BLaER1 treated with 17β-estradiol and CSF1 and Interleukin-3, amounts not matched to agents 10 nM and 100 nM (cell line): ENCODE measurements around the gene NUBP1.

Experiments used
- H3K27ac ChIP-seq, 11 experiments: shearing (Covaris generic); formaldehyde crosslinking; 2 replicates each; pipeline ENCODE4 v1.8.1; 2022
- H3K27me3 ChIP-seq, 11 experiments: shearing (Covaris generic); formaldehyde crosslinking; 2 replicates each; pipeline ENCODE4 v1.8.1; 2022
- H3K36me3 ChIP-seq, 11 experiments: shearing (Covaris generic); formaldehyde crosslinking; 2 replicates each; pipeline ENCODE4 v1.8.1; 2022
- H3K4me1 ChIP-seq, 10 experiments: shearing (Covaris generic); formaldehyde crosslinking; 2 replicates each; pipeline ENCODE4 v1.8.1; 2022
- H3K4me2 ChIP-seq, 11 experiments: shearing (Covaris generic); formaldehyde crosslinking; 2 replicates each; pipeline ENCODE4 v1.8.1; 2022
- H3K4me3 ChIP-seq, 10 experiments: shearing (Covaris generic); formaldehyde crosslinking; 2 replicates each; pipeline ENCODE4 v1.8.1; 2022
- H3K9ac ChIP-seq, 11 experiments: shearing (Covaris generic); formaldehyde crosslinking; 2 replicates each; pipeline ENCODE4 v1.8.1; 2022
- H3K9me3 ChIP-seq, 11 experiments: shearing (Covaris generic); formaldehyde crosslinking; replicated peaks in 1 of 11; 2 replicates each; pipeline ENCODE4 v1.8.1; 2022
- H4K20me1 ChIP-seq, 11 experiments: shearing (Covaris generic); formaldehyde crosslinking; 2 replicates each; pipeline ENCODE4 v1.8.1; 2022
- Cebpa-rat ChIP-seq, 11 experiments: shearing (Covaris generic); IDR thresholded peaks; 2 replicates each; pipeline ENCODE4 v1.8.1; 2022

Gene NUBP1

GRCh38 chr16:10805334-10805733 lies 61.7 kb downstream of the NUBP1 start:
- Histone ChIP-seq H3K9ac (0 out of 22 replicates have a peak overlapping the region, but pooled peaks of 1 of the 11 experiments have one; percentile 7), H3K9me3 (peaks cover 0 to 12% (median 0%) of the 10 kb centered on the region in 11 experiments; a peak in 8 of 22 replicates), H4K20me1 (no peaks in the 10 kb centered on the region), H3K4me1 (peaks cover 13 to 61% (median 30%) of the 10 kb centered on the region in 10 experiments; a peak in 19 of 20 replicates), H3K36me3 (no peaks in the 10 kb centered on the region), H3K4me3 (no peak overlapping the region), H3K4me2 (peak overlapping the region in 3 of 11 experiments; percentile 41 to 83 (median 72); a peak in 5 of 22 replicates), H3K27me3 (no peaks in the 10 kb centered on the region), H3K27ac (peak overlapping the region in 2 of 11 experiments; percentile 6 to 66; a peak in 3 of 22 replicates)
- no peak for TF ChIP-seq Cebpa-rat (IDR thresholded peaks at IDR 0.05)

DNA sequence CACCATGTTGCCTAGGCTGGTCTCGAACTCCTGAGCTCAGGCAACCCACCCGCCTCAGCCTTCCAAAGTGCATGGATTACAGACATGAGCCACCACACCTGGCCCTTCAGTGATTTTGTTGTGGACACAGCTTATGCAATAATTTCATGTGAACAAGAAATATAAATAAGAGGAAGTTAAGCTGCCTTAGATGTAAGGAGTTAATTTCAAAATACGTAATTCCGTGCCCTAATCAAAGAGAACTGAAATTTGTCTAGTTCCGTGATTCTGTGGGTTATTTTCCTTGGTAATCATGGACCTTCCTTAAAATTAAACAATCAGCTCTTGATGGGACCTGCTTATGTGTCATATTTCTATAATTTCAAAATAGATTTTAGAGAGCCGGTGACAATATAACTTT lies 63.1 kb downstream of the NUBP1 start:
- TF ChIP-seq Cebpa-rat (IDR thresholded peaks at IDR 0.05) = peak in 1 of 11 experiments; percentile 42; a peak in 1 of 22 replicates
- peaks cover 0 to 20% (median 3%) of the 10 kb centered on the region in 11 experiments; a peak in 8 of 22 replicates for H3K9me3 ChIP-seq
- H3K9ac ChIP-seq = peak overlapping the region in 4 of 11 experiments; percentile 3 to 33 (median 22); a peak in 2 of 22 replicates
- H3K36me3 ChIP-seq = no peaks in the 10 kb centered on the region
- H3K4me3 ChIP-seq = no peak overlapping the region
- H3K4me2 ChIP-seq = peak overlapping the region in 6 of 11 experiments; percentile 6 to 83 (median 64); a peak in 11 of 22 replicates
- peak overlapping the region in 6 of 11 experiments; percentile 24 to 67 (median 64); a peak in 9 of 22 replicates for H3K27ac ChIP-seq
- H3K27me3 ChIP-seq = no peaks in the 10 kb centered on the region
- H3K4me1 ChIP-seq = peaks cover 13 to 56% (median 30%) of the 10 kb centered on the region in 10 experiments; a peak in 19 of 20 replicates
- no peaks in the 10 kb centered on the region for H4K20me1 ChIP-seq

GRCh38 chr16:10808218-10808617 lies 64.6 kb downstream of the NUBP1 start:
- H3K4me1 ChIP-seq = peaks cover 26 to 70% (median 44%) of the 10 kb centered on the region in 10 experiments
- H3K27me3 ChIP-seq = no peaks in the 10 kb centered on the region
- H3K9me3 ChIP-seq = peaks cover 0 to 20% (median 3%) of the 10 kb centered on the region in 11 experiments; a peak in 8 of 22 replicates
- TF ChIP-seq Cebpa-rat (IDR thresholded peaks at IDR 0.05) = no peak
- peak overlapping the region in 9 of 11 experiments; percentile 5 to 83 (median 41); a peak in 14 of 22 replicates for H3K4me2 ChIP-seq
- H3K9ac ChIP-seq = no peak overlapping the region
- peak overlapping the region in 2 of 11 experiments; percentile 26 to 36; a peak in 2 of 22 replicates for H3K27ac ChIP-seq
- H3K36me3 ChIP-seq = no peaks in the 10 kb centered on the region
- H3K4me3 ChIP-seq = no peak overlapping the region
- no peaks in the 10 kb centered on the region for H4K20me1 ChIP-seq

GRCh38 chr16:10808850-10809249 lies 65.2 kb downstream of the NUBP1 start:
- Histone ChIP-seq H3K27me3 (no peaks in the 10 kb centered on the region), H3K9ac (no peak overlapping the region), H3K36me3 (no peaks in the 10 kb centered on the region), H3K4me3 (no peak overlapping the region), H3K4me2 (peak overlapping the region in 8 of 11 experiments; percentile 5 to 83 (median 35); a peak in 13 of 22 replicates), H3K4me1 (peaks cover 33 to 68% (median 48%) of the 10 kb centered on the region in 10 experiments), H4K20me1 (no peaks in the 10 kb centered on the region), H3K9me3 (peaks cover 0 to 20% (median 3%) of the 10 kb centered on the region in 11 experiments; a peak in 8 of 22 replicates), H3K27ac (peak overlapping the region in 1 of 11 experiments; percentile 36; a peak in 1 of 22 replicates)
- no peak for TF ChIP-seq Cebpa-rat (IDR thresholded peaks at IDR 0.05)

GRCh38 chr16:10809706-10810105 lies 66.1 kb downstream of the NUBP1 start:
- no peak for TF ChIP-seq Cebpa-rat (IDR thresholded peaks at IDR 0.05)
- Histone ChIP-seq H3K27ac (no peak overlapping the region), H3K9me3 (peaks cover 0 to 20% (median 3%) of the 10 kb centered on the region in 11 experiments; a peak in 8 of 22 replicates), H3K36me3 (no peaks in the 10 kb centered on the region), H3K9ac (no peak overlapping the region), H3K4me1 (peaks cover 41 to 63% (median 53%) of the 10 kb centered on the region in 10 experiments), H3K4me2 (no peak overlapping the region; a peak in 1 of 22 replicates), H3K4me3 (no peak overlapping the region), H3K27me3 (no peaks in the 10 kb centered on the region), H4K20me1 (no peaks in the 10 kb centered on the region)

- H3K4me2 ChIP-seq = peak overlapping the region; percentile 38 to 76 (median 63)
- H3K9me3 ChIP-seq = peaks cover 0 to 20% (median 3%) of the 10 kb centered on the region in 11 experiments; a peak in 8 of 22 replicates
- H3K27me3 ChIP-seq = no peaks in the 10 kb centered on the region
- no peaks in the 10 kb centered on the region for H3K36me3 ChIP-seq
- H3K27ac ChIP-seq = peak overlapping the region in 9 of 11 experiments; percentile 2 to 51 (median 23); a peak in 10 of 22 replicates
- TF ChIP-seq Cebpa-rat (IDR thresholded peaks at IDR 0.05) = no peak
- H3K4me1 ChIP-seq = peaks cover 35 to 56% (median 47%) of the 10 kb centered on the region in 10 experiments
- no peak overlapping the region for H3K4me3 ChIP-seq
- no peaks in the 10 kb centered on the region for H4K20me1 ChIP-seq
- peak overlapping the region in 4 of 11 experiments; percentile 7 to 40 (median 24); a peak in 4 of 22 replicates for H3K9ac ChIP-seq
These were observed 68.9 kb downstream of the NUBP1 start for GRCh38 chr16:10812312-10813098.

- H3K36me3 ChIP-seq = no peaks in the 10 kb centered on the region
- peak overlapping the region in 3 of 11 experiments; percentile 7 to 40 (median 36); a peak in 4 of 22 replicates for H3K9ac ChIP-seq
- H4K20me1 ChIP-seq = no peaks in the 10 kb centered on the region
- H3K4me3 ChIP-seq = no peak overlapping the region
- H3K27ac ChIP-seq = peak overlapping the region in 9 of 11 experiments; percentile 2 to 51 (median 18); a peak in 10 of 22 replicates
- TF ChIP-seq Cebpa-rat (IDR thresholded peaks at IDR 0.05) = no peak
- no peaks in the 10 kb centered on the region for H3K27me3 ChIP-seq
- H3K4me2 ChIP-seq = peak overlapping the region; percentile 38 to 76 (median 63)
- peaks cover 0 to 20% (median 3%) of the 10 kb centered on the region in 11 experiments; a peak in 8 of 22 replicates for H3K9me3 ChIP-seq
- H3K4me1 ChIP-seq = peaks cover 29 to 56% (median 44%) of the 10 kb centered on the region in 10 experiments
These were observed 69.4 kb downstream of the NUBP1 start for GRCh38 chr16:10813099-10813455.

- Histone ChIP-seq H3K36me3 (no peaks in the 10 kb centered on the region), H3K9ac (no peak overlapping the region), H3K27me3 (no peaks in the 10 kb centered on the region), H4K20me1 (no peaks in the 10 kb centered on the region), H3K27ac (no peak overlapping the region), H3K4me1 (peaks cover 35 to 64% (median 59%) of the 10 kb centered on the region in 10 experiments), H3K4me3 (no peak overlapping the region), H3K9me3 (no peaks in the 10 kb centered on the region), H3K4me2 (no peak overlapping the region)
- TF ChIP-seq Cebpa-rat (IDR thresholded peaks at IDR 0.05) = no peak
These were observed 73.9 kb downstream of the NUBP1 start for GRCh38 chr16:10817514-10817913.
